ENCODE results near the gene ZEB2.

The ZEB2 gene

GRCh38 chr2:144339048-144339447 is 180.9 kb downstream of the ZEB2 start:
- DNase-seq: no peak
- no peaks in the 10 kb centered on the region for H3K27me3 ChIP-seq
- TF ChIP-seq CTCF (IDR thresholded peaks at IDR 0.05; ENCODE audit: low read depth, low read length): no peak

GRCh38 chr2:144334551-144334950 is 185.4 kb downstream of the ZEB2 start:
- H3K4me3 ChIP-seq (ENCODE audit: low read depth, low read length): no peak overlapping the region
- H3K9me3 ChIP-seq: no peaks in the 10 kb centered on the region
- TF ChIP-seq CTCF (IDR thresholded peaks at IDR 0.05; ENCODE audit: low read depth, low read length): no peak
- no peak for DNase-seq
- no peaks in the 10 kb centered on the region for H3K4me1 ChIP-seq
- no peaks in the 10 kb centered on the region for H3K27me3 ChIP-seq
- no peaks in the 10 kb centered on the region for H3K36me3 ChIP-seq

More at GRCh38 chr2:144339048-144339447, 180.9 kb downstream of the ZEB2 start:
- Histone ChIP-seq H3K36me3 (no peaks in the 10 kb centered on the region), H3K4me1 (no peaks in the 10 kb centered on the region), H3K4me3 (ENCODE audit: low read depth, low read length) (no peak overlapping the region), H3K9me3 (no peaks in the 10 kb centered on the region)
